T-helper 17 cell (primary cell): ENCODE data around the gene COMP. TPM values are rescaled to one million over a fixed set of nuclear protein-coding genes. Genes with fewer than 3 reads are reported as not detected.

ENCODE experiments used
- ATAC-seq: fragments of 150-1000 bp; cut with Tn5 transposase; 2 replicates; pipeline ENCODE4 v1.10.0; 2021; ENCODE audit warnings: mild to moderate bottlenecking, moderate library complexity
- DNase-seq, 3 donors: peaks; one replicate each; pipeline versions ENCODE4 v3.0.0 to v3.0.0-alpha.2; 2020 to 2021
- H3K9me3 ChIP-seq: one replicate; pipeline ENCODE4 v1.7.0; 2013; ENCODE audit warnings: low read length, mild to moderate bottlenecking; ENCODE audit not compliant: control insufficient read depth, poor library complexity, severe bottlenecking
- H3K27ac Mint-ChIP-seq: one replicate; pipeline ENCODE4 v1.8.0; 2022; ENCODE audit warnings: mild to moderate bottlenecking, moderate library complexity, mixed read lengths
- H3K27me3 Mint-ChIP-seq: one replicate; pipeline ENCODE4 v1.8.0; 2022; ENCODE audit warnings: mixed read lengths
- H3K36me3 Mint-ChIP-seq: one replicate; pipeline ENCODE4 v1.8.0; 2022; ENCODE audit warnings: low read depth, mixed read lengths
- H3K4me1 Mint-ChIP-seq: one replicate; pipeline ENCODE4 v1.8.0; 2022; ENCODE audit warnings: mild to moderate bottlenecking, mixed read lengths
- H3K4me3 Mint-ChIP-seq: one replicate; pipeline ENCODE4 v1.8.0; 2022; ENCODE audit warnings: mild to moderate bottlenecking, moderate library complexity, mixed read lengths
- total RNA-seq, 4 donors: library from RNA in 2 of 4; stranded (reverse) in 2 of 4; gene quantifications; one replicate each; pipeline ENCODE4 v1.2.3 and lab custom pipeline; 2022 to 2026

COMP gene
- total RNA-seq, 2 donors from 2014 or later = not detected

GRCh38 chr19:18798384-18799352 is 7.6 kb upstream of the COMP start:
- Mint-ChIP-seq H3K27me3 (peaks cover 43% of the 10 kb centered on the region), H3K4me3 (no peak overlapping the region), H3K36me3 (peaks cover 6% of the 10 kb centered on the region), H3K4me1 (no peaks in the 10 kb centered on the region), H3K27ac (no peak overlapping the region)
- DNase-seq = no peak
- no peaks in the 10 kb centered on the region for H3K9me3 ChIP-seq
- no peak for ATAC-seq

- Mint-ChIP-seq H3K36me3 (peaks cover 4% of the 10 kb centered on the region), H3K4me3 (no peak overlapping the region), H3K4me1 (no peaks in the 10 kb centered on the region), H3K27ac (no peak overlapping the region), H3K27me3 (peaks cover 48% of the 10 kb centered on the region)
- no peak for ATAC-seq
- H3K9me3 ChIP-seq = no peaks in the 10 kb centered on the region
- DNase-seq = no peak
Observed at GRCh38 chr19:18796239-18796638, 5.1 kb upstream of the COMP start.

- peaks cover 50% of the 10 kb centered on the region for H3K27me3 Mint-ChIP-seq
- H3K4me3 Mint-ChIP-seq = no peak overlapping the region
- ATAC-seq = no peak
Observed at GRCh38 chr19:18795540-18795939, 4.4 kb upstream of the COMP start.

GRCh38 chr19:18794692-18795091 is 3.6 kb upstream of the COMP start:
- peaks cover 11% of the 10 kb centered on the region for H3K4me1 Mint-ChIP-seq
- H3K9me3 ChIP-seq = no peaks in the 10 kb centered on the region

More at GRCh38 chr19:18795540-18795939, 4.4 kb upstream of the COMP start:
- DNase-seq = no peak
- Mint-ChIP-seq H3K36me3 (peaks cover 5% of the 10 kb centered on the region), H3K4me1 (peaks cover 5% of the 10 kb centered on the region), H3K27ac (no peak overlapping the region)
- no peaks in the 10 kb centered on the region for H3K9me3 ChIP-seq

GRCh38 chr19:18794029-18794313 is 2.9 kb upstream of the COMP start:
- ATAC-seq = no peak
- Mint-ChIP-seq H3K36me3 (peaks cover 11% of the 10 kb centered on the region), H3K27me3 (peaks cover 65% of the 10 kb centered on the region), H3K27ac (no peak overlapping the region), H3K4me1 (peaks cover 17% of the 10 kb centered on the region), H3K4me3 (no peak overlapping the region)
- DNase-seq = no peak
- no peaks in the 10 kb centered on the region for H3K9me3 ChIP-seq

More at GRCh38 chr19:18794692-18795091, 3.6 kb upstream of the COMP start:
- DNase-seq (no peak), ATAC-seq (no peak)
- H3K27me3 Mint-ChIP-seq = peaks cover 58% of the 10 kb centered on the region
- H3K36me3 Mint-ChIP-seq = peaks cover 9% of the 10 kb centered on the region
- H3K4me3 Mint-ChIP-seq = no peak overlapping the region
- no peak overlapping the region for H3K27ac Mint-ChIP-seq

GRCh38 chr19:18793144-18794028 is 2.3 kb upstream of the COMP start:
- DNase-seq (no peak), ATAC-seq (no peak)
- no peaks in the 10 kb centered on the region for H3K9me3 ChIP-seq
- H3K27me3 Mint-ChIP-seq = peaks cover 68% of the 10 kb centered on the region
- peaks cover 11% of the 10 kb centered on the region for H3K36me3 Mint-ChIP-seq
- no peak overlapping the region for H3K27ac Mint-ChIP-seq
- peak overlapping the region; percentile 31 for H3K4me3 Mint-ChIP-seq
- H3K4me1 Mint-ChIP-seq = peaks cover 21% of the 10 kb centered on the region

GRCh38 chr19:18792661-18793060 is 1.6 kb upstream of the COMP start:
- no peak overlapping the region for H3K27ac Mint-ChIP-seq
- peaks cover 21% of the 10 kb centered on the region for H3K4me1 Mint-ChIP-seq
- H3K36me3 Mint-ChIP-seq = peaks cover 11% of the 10 kb centered on the region
- H3K27me3 Mint-ChIP-seq = peaks cover 63% of the 10 kb centered on the region
- ATAC-seq (no peak), DNase-seq (no peak)
- H3K4me3 Mint-ChIP-seq = no peak overlapping the region
- no peaks in the 10 kb centered on the region for H3K9me3 ChIP-seq

GRCh38 chr19:18791315-18791678 is 192 bp upstream of the COMP start:
- H3K4me3 Mint-ChIP-seq = peak overlapping the region; percentile 95
- H3K9me3 ChIP-seq = no peaks in the 10 kb centered on the region
- H3K27me3 Mint-ChIP-seq = peaks cover 65% of the 10 kb centered on the region
- H3K4me1 Mint-ChIP-seq = peaks cover 23% of the 10 kb centered on the region
- no peak for ATAC-seq
- no peak overlapping the region for H3K27ac Mint-ChIP-seq
- H3K36me3 Mint-ChIP-seq = peaks cover 9% of the 10 kb centered on the region
- no peak for DNase-seq

GRCh38 chr19:18789883-18790565 is 1.1 kb downstream of the COMP start:
- Mint-ChIP-seq H3K27ac (no peak overlapping the region), H3K4me1 (peaks cover 27% of the 10 kb centered on the region), H3K27me3 (peaks cover 66% of the 10 kb centered on the region), H3K36me3 (peaks cover 9% of the 10 kb centered on the region), H3K4me3 (peak overlapping the region; percentile 95)
- no peaks in the 10 kb centered on the region for H3K9me3 ChIP-seq
- DNase-seq (no peak), ATAC-seq (peak; percentile 39)

- peaks cover 9% of the 10 kb centered on the region for H3K36me3 Mint-ChIP-seq
- no peak overlapping the region for H3K27ac Mint-ChIP-seq
- peaks cover 63% of the 10 kb centered on the region for H3K27me3 Mint-ChIP-seq
- no peak for ATAC-seq
- no peak for DNase-seq
- H3K4me3 Mint-ChIP-seq = peak overlapping the region; percentile 95
- H3K9me3 ChIP-seq = no peaks in the 10 kb centered on the region
- H3K4me1 Mint-ChIP-seq = peaks cover 29% of the 10 kb centered on the region
Observed at GRCh38 chr19:18789422-18789869, 1.7 kb downstream of the COMP start.

GRCh38 chr19:18788529-18789421 is 2.3 kb downstream of the COMP start:
- H3K27ac Mint-ChIP-seq = no peak overlapping the region
- H3K27me3 Mint-ChIP-seq = peaks cover 63% of the 10 kb centered on the region
- peaks cover 9% of the 10 kb centered on the region for H3K36me3 Mint-ChIP-seq
- DNase-seq (no peak), ATAC-seq (no peak)
- no peaks in the 10 kb centered on the region for H3K9me3 ChIP-seq
- peaks cover 32% of the 10 kb centered on the region for H3K4me1 Mint-ChIP-seq
- H3K4me3 Mint-ChIP-seq = peak overlapping the region; percentile 95
